Fibroblast of skin of left biceps (primary cell): ENCODE results near the gene NAV2.

ENCODE experiments used
- DNase-seq, 2 experiments: peaks; one replicate each; pipeline ENCODE4 v3.0.0-alpha.2; 2013; ENCODE audit warnings: low read depth in 2 of 2

The NAV2 gene

GRCh38 chr11:19972091-19972490 is 259.5 kb downstream of the NAV2 start:
- no peak for DNase-seq

- DNase-seq = no peak
These were observed 260.0 kb downstream of the NAV2 start for GRCh38 chr11:19972651-19973050.

GRCh38 chr11:19973136-19973635 is 260.5 kb downstream of the NAV2 start:
- DNase-seq = no peak

- DNase-seq = no peak
These were observed 262.2 kb downstream of the NAV2 start for GRCh38 chr11:19974886-19975285.

- DNase-seq = no peak
These were observed 262.9 kb downstream of the NAV2 start for GRCh38 chr11:19975414-19975990.

- no peak for DNase-seq
These were observed 263.8 kb downstream of the NAV2 start for GRCh38 chr11:19976281-19976941.

GRCh38 chr11:19977941-19978340 is 265.3 kb downstream of the NAV2 start:
- no peak for DNase-seq

GRCh38 chr11:19978668-19979518 is 266.3 kb downstream of the NAV2 start:
- peak; percentile 66 to 67 for DNase-seq

GRCh38 chr11:19979519-19979845 is 266.8 kb downstream of the NAV2 start:
- DNase-seq = no peak

- DNase-seq = no peak
These were observed 267.8 kb downstream of the NAV2 start for GRCh38 chr11:19980388-19980787.

- peak; percentile 56 to 65 for DNase-seq
These were observed 268.5 kb downstream of the NAV2 start for GRCh38 chr11:19980957-19981669.

- no peak for DNase-seq
These were observed 270.3 kb downstream of the NAV2 start for GRCh38 chr11:19982774-19983495.

- DNase-seq = no peak
These were observed 271.6 kb downstream of the NAV2 start for GRCh38 chr11:19984048-19984742.

GRCh38 chr11:19985111-19985510 is 272.5 kb downstream of the NAV2 start:
- DNase-seq = no peak

GRCh38 chr11:19987331-19987801 is 274.7 kb downstream of the NAV2 start:
- no peak for DNase-seq

GRCh38 chr11:19988598-19988997 is 276.0 kb downstream of the NAV2 start:
- DNase-seq = peak; percentile 51 to 61

- no peak for DNase-seq
These were observed 276.6 kb downstream of the NAV2 start for GRCh38 chr11:19989191-19989590.

GRCh38 chr11:19992162-19992561 is 279.5 kb downstream of the NAV2 start:
- DNase-seq = no peak

- no peak for DNase-seq
These were observed 280.4 kb downstream of the NAV2 start for GRCh38 chr11:19992998-19993397.

- DNase-seq = no peak
These were observed 282.0 kb downstream of the NAV2 start for GRCh38 chr11:19994672-19995071.

- no peak for DNase-seq
These were observed 282.5 kb downstream of the NAV2 start for GRCh38 chr11:19995145-19995544.
